Gastroesophageal sphincter (tissue), 3 donors: ENCODE data around the gene RALGPS1.

Experiments
- EP300 ChIP-seq: sonication (generic); formaldehyde crosslinking; IDR thresholded peaks from one replicate; pipeline ENCODE4 v1.6.1; 2017; ENCODE audit warnings: antibody characterized with exemption, mild to moderate bottlenecking
- POLR2A ChIP-seq, 2 donors: fragments of 450-650 bp; IDR thresholded peaks; one replicate each; pipeline ENCODE4 v1.6.1; 2017; ENCODE audit warnings: antibody characterized with exemption in 2 of 2, mild to moderate bottlenecking in 2 of 2, moderate library complexity in 1 of 2
- POLR2AphosphoS5 ChIP-seq: sonication (generic); formaldehyde crosslinking; IDR thresholded peaks from one replicate; pipeline ENCODE4 v1.6.1; 2017; ENCODE audit warnings: antibody characterized with exemption
- TF ChIP-seq, protein P1 (sequence below), 4 experiments: fragments of 200-600 bp in 2 of 4; fragments of 450-650 bp in 2 of 4; sonication (generic) in 1 of 4; IDR thresholded peaks; one replicate each; pipeline ENCODE4 v1.5.1; 2017 to 2019; ENCODE audit warnings: antibody characterized with exemption in 4 of 4, mild to moderate bottlenecking in 2 of 4, moderate library complexity in 2 of 4

DNA sequence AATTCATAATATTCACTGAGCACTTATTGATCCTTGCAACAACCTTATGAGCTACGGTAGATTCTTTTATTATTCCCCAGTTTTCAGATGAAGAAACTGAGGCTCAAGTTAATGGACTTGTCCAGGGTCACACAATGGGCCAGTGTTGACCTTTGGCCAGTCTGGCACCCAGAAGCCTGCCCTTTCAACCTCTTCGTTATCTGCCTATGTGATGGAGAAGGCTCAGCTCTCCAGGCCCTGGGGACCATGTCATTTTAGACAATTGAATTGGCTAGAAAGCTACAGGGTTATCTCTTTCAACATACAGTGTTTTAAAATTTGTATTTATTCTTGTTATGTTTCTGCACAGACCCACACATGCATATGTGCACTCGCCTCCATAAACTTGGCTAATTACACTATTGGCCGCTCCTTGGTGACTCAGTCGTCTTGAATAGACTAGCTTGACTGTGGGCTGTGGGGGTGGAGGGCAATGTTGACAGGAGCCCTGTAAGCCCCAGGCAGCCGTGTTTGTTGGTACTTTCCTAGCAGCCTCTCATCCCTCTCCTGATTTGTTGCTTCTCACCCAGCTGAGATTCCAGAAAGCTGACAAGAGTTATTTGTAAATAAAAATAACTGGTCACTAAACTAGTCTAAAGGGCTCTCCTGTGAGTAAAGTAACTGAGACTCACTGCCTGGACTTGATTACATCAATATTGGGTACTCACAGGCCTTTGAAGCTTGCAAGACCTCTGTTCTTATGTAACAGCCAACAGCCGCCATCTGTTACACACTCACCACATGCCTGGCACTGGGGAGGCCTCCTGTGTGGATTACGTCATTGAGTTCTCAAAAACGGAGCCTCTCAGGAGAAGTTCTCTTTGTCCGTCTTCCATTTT lies 216.3 kb downstream of the RALGPS1 start:
- TF ChIP-seq, protein P1, sequence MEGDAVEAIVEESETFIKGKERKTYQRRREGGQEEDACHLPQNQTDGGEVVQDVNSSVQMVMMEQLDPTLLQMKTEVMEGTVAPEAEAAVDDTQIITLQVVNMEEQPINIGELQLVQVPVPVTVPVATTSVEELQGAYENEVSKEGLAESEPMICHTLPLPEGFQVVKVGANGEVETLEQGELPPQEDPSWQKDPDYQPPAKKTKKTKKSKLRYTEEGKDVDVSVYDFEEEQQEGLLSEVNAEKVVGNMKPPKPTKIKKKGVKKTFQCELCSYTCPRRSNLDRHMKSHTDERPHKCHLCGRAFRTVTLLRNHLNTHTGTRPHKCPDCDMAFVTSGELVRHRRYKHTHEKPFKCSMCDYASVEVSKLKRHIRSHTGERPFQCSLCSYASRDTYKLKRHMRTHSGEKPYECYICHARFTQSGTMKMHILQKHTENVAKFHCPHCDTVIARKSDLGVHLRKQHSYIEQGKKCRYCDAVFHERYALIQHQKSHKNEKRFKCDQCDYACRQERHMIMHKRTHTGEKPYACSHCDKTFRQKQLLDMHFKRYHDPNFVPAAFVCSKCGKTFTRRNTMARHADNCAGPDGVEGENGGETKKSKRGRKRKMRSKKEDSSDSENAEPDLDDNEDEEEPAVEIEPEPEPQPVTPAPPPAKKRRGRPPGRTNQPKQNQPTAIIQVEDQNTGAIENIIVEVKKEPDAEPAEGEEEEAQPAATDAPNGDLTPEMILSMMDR (IDR thresholded peaks at IDR 0.05) = no peak
- peak; percentile 88 for TF ChIP-seq POLR2AphosphoS5
- no peak for TF ChIP-seq EP300
- TF ChIP-seq POLR2A (IDR thresholded peaks at IDR 0.05) = no peak
